Sciatic nerve (tissue), 2 donors: ENCODE results near the gene ZFP69B. TPM values are rescaled to one million over a fixed set of nuclear protein-coding genes. Genes with fewer than 3 reads are reported as not detected.

ENCODE experiments used
- ATAC-seq: fragments of 200-7000 bp; cut with Tn5 transposase; one replicate; pipeline ENCODE4 v1.9.1; 2020; ENCODE audit warnings: mild to moderate bottlenecking, moderate library complexity
- DNase-seq: peaks from one replicate; pipeline ENCODE4 v3.0.0-alpha.2; 2020; ENCODE audit warnings: low spot score
- intact Hi-C: fragments of 100-400 bp; cut with DNase I; formaldehyde crosslinking; loops from one replicate; pipeline ENCODE4 v1.14.2; 2022
- total RNA-seq: library from RNA; stranded (reverse); fragmentation: NEBNext Ultra II Directional; extraction: Animal tissue kit (Norgen Biotek cat#: 25700); gene quantifications from one replicate; pipeline ENCODE4 v1.2.1, GENCODE V29; 2021
- donor health status: DM: no; HTN: no; CAD: no.
- donor health status: DM: no; HTN: no; CAD: no.

Gene ZFP69B
- total RNA-seq, 1 donor from 2014 or later: 1.6 TPM

DNA sequence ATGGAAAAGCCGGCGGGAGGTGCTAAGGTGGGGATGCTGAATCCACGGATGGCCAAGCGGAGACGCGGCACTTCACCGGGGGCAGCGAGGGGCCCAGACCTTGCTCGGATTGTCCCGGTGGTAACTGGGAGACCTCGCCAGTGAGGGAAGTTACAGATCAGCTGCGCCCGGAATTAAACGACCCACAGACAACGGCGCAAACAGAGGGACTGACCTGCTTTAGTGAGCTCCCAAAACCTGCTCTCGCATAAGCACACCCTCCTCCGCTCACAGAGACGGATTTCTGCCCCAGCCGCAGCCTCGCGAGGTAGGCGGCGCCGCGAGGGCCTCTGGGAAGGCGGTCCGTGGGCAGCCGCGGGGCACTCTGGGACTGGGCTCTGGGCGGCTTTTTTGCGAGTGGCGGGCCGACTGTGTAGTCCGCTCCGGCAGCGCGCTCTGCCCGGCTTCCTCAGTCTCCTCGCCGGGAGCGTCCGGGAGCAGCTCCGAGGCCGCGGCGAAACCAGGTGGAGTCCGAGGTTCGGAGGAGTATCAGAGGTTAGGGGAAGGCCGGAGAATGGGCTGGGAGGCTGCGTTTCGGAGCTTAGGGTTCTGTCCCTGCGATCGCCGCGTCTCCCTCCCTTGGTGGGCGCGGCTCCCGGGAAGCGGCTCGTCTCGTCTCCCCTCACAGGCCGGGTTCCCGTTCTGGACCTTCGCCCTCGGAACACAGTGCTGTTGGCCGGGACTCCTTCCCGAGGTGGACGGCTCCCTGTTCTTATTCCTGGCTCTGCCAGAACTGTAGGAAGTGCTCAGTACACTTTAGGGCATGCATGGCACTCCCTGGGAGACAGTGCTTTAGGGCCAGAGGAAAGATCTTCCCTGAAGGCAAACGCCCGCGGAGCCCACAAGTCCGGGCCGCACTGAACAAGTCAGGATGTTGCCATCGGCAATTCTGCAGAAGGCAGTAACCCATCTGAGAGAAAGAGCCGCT, 58.4 kb downstream of the ZFP69B start, which contains the start of gene EXO5:
EXO5 (plus strand) TSS at position 393 of the 967 bp plus-strand sequence. CDS start 5,778 bp downstream, outside the sequence.
- ATAC-seq (peak; percentile 99), DNase-seq (peak; percentile 85)
- intact Hi-C loops: no loop called here

Other genes starting within 250 kb of the ZFP69B start
- gene TMCO2, start 202.5 kb upstream of the ZFP69B start, total RNA-seq: not detected
- 30.7 TPM for gene ZMPSTE24, start 192.2 kb upstream of the ZFP69B start, total RNA-seq
- gene COL9A2, start 133.2 kb upstream of the ZFP69B start, total RNA-seq: 3.9 TPM
- gene SMAP2, start 76.7 kb upstream of the ZFP69B start, total RNA-seq: 24.0 TPM
- gene ZFP69, start 26.8 kb downstream of the ZFP69B start, total RNA-seq: 5.1 TPM
- gene EXO5, start 58.3 kb downstream of the ZFP69B start, total RNA-seq: 5.2 TPM
- gene ZNF684, start 81.2 kb downstream of the ZFP69B start, total RNA-seq: 7.0 TPM
- 8.7 TPM for gene RIMS3, start 215.2 kb downstream of the ZFP69B start, total RNA-seq
- 46.7 TPM for gene NFYC, start 241.2 kb downstream of the ZFP69B start, total RNA-seq